Endothelial cell of umbilical vein (primary cell): Measurements from ENCODE around the gene FAM151B.

Experiments used
- EZH2 ChIP-seq: IDR thresholded peaks from 2 replicates; pipeline ENCODE4 v1.6.1; 2012; ENCODE audit warnings: borderline replicate concordance, low read depth, mild to moderate bottlenecking, moderate library complexity, low read length, inconsistent platforms; ENCODE audit not compliant: severe bottlenecking
- FOS ChIP-seq: IDR thresholded peaks from 2 replicates; pipeline ENCODE4 v1.6.1; 2011; ENCODE audit warnings: mild to moderate bottlenecking, low read length, moderate library complexity, borderline replicate concordance; ENCODE audit not compliant: insufficient read depth
- JUN ChIP-seq: IDR thresholded peaks from 2 replicates; pipeline ENCODE4 v1.6.1; 2011; ENCODE audit warnings: borderline replicate concordance, low read depth; ENCODE audit not compliant: insufficient read length, insufficient read depth
- MAX ChIP-seq: IDR thresholded peaks from 2 replicates; pipeline ENCODE4 v1.6.1; 2011; ENCODE audit not compliant: insufficient read depth, insufficient read length
- MYC ChIP-seq: IDR thresholded peaks from one replicate; pipeline ENCODE4 v1.6.1; 2011; ENCODE audit warnings: mild to moderate bottlenecking, low read depth, low read length
- POLR2A ChIP-seq: IDR thresholded peaks from 2 replicates; pipeline ENCODE4 v1.6.1; 2012; ENCODE audit warnings: low read depth, mild to moderate bottlenecking, control low read depth, low read length
- POLR2AphosphoS5 ChIP-seq: IDR thresholded peaks from 2 replicates; pipeline ENCODE4 v1.6.1; 2012; ENCODE audit warnings: low read depth, mild to moderate bottlenecking, control low read depth, low read length, moderate library complexity; ENCODE audit not compliant: insufficient read depth
- TF ChIP-seq, protein P1 (sequence below), 2 donors: IDR thresholded peaks; 1 replicate in 1 of 2; 2 replicates in 1 of 2; pipeline ENCODE4 v1.5.1; 2011; ENCODE audit warnings: low read length in 2 of 2, mild to moderate bottlenecking in 2 of 2, moderate library complexity in 2 of 2, control low read depth in 1 of 2, inconsistent platforms in 1 of 2, low read depth in 1 of 2; ENCODE audit not compliant: insufficient read depth in 1 of 2; ENCODE audit errors: extremely low read depth in 1 of 2

GRCh38 chr5:80507663-80508062 lies 19.8 kb downstream of the FAM151B start:
- TF ChIP-seq POLR2A, result no peak
- TF ChIP-seq, protein P1, sequence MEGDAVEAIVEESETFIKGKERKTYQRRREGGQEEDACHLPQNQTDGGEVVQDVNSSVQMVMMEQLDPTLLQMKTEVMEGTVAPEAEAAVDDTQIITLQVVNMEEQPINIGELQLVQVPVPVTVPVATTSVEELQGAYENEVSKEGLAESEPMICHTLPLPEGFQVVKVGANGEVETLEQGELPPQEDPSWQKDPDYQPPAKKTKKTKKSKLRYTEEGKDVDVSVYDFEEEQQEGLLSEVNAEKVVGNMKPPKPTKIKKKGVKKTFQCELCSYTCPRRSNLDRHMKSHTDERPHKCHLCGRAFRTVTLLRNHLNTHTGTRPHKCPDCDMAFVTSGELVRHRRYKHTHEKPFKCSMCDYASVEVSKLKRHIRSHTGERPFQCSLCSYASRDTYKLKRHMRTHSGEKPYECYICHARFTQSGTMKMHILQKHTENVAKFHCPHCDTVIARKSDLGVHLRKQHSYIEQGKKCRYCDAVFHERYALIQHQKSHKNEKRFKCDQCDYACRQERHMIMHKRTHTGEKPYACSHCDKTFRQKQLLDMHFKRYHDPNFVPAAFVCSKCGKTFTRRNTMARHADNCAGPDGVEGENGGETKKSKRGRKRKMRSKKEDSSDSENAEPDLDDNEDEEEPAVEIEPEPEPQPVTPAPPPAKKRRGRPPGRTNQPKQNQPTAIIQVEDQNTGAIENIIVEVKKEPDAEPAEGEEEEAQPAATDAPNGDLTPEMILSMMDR (IDR thresholded peaks at IDR 0.05; ENCODE audit: extremely low read depth in 1 of 2, insufficient read depth in 1 of 2, low read depth in 1 of 2, low read length in 2 of 2), result no peak
- no peak for TF ChIP-seq EZH2
- TF ChIP-seq JUN, result no peak
- TF ChIP-seq POLR2AphosphoS5, result no peak
- TF ChIP-seq MYC, result no peak
- no peak for TF ChIP-seq MAX
- TF ChIP-seq FOS, result no peak
